ENCODE data around the gene GOLPH3. TPM values are rescaled to one million over a fixed set of nuclear protein-coding genes. Genes with fewer than 3 reads are reported as not detected.
"Not testable (repeated sequence)": the region's sequence is repeated elsewhere in the genome, so short reads cannot be mapped to it uniquely, and the experiment has no call there.

GOLPH3 gene
- 10 to 100 TPM; 60.6 to 63.7 TPM for total RNA-seq

- TF ChIP-seq CTCF (IDR thresholded peaks at IDR 0.05) = no peak
- peak within 1 kb of the TSS; percentile 71 to 78 for H3K4me3 ChIP-seq
- H3K27ac ChIP-seq = peak within 1 kb of the TSS; percentile 98 to 99
- peak; percentile 93 for DNase-seq (ENCODE audit: low spot score)
- H3K4me1 ChIP-seq = peaks cover 0 to 29% of the 10 kb centered on the region in 2 donors
- peaks cover 8% of the 10 kb centered on the region for H3K36me3 ChIP-seq
- H3K9me3 ChIP-seq = no peaks in the 10 kb centered on the region
- H3K27me3 ChIP-seq = no peaks in the 10 kb centered on the region
Observed at GRCh38 chr5:32174011-32174870, at the start of gene GOLPH3. TSS of gene GOLPH3 (minus strand) at chr5:32174319. CDS start at chr5:32174034, 285 bp downstream.

GRCh38 chr5:32222723-32223470 is 48.8 kb upstream of the GOLPH3 start:
- no peaks in the 10 kb centered on the region for H3K9me3 ChIP-seq
- no peaks in the 10 kb centered on the region for H3K27me3 ChIP-seq
- peak overlapping the region in 1 of 2 donors; percentile 81 for H3K27ac ChIP-seq
- no peaks in the 10 kb centered on the region for H3K36me3 ChIP-seq
- TF ChIP-seq CTCF (IDR thresholded peaks at IDR 0.05) = no peak
- no peak for DNase-seq (ENCODE audit: low spot score)
- H3K4me1 ChIP-seq = peaks cover 0 to 25% of the 10 kb centered on the region in 2 donors
- no peak overlapping the region for H3K4me3 ChIP-seq

- no peak for DNase-seq (ENCODE audit: low spot score)
- H3K27me3 ChIP-seq = no peaks in the 10 kb centered on the region
- TF ChIP-seq CTCF (IDR thresholded peaks at IDR 0.05) = no peak
- H3K4me1 ChIP-seq = peaks cover 0 to 6% of the 10 kb centered on the region in 2 donors
- no peak overlapping the region for H3K4me3 ChIP-seq
- peak overlapping the region; percentile 42 to 43 for H3K27ac ChIP-seq
- no peaks in the 10 kb centered on the region for H3K9me3 ChIP-seq
- no peaks in the 10 kb centered on the region for H3K36me3 ChIP-seq
Observed at GRCh38 chr5:32217886-32218396, 43.8 kb upstream of the GOLPH3 start.

GRCh38 chr5:32214344-32214743 is 40.2 kb upstream of the GOLPH3 start:
- not testable (repeated sequence) for H3K9me3 ChIP-seq; DNase-seq (ENCODE audit: low spot score); H3K27me3 ChIP-seq; H3K36me3 ChIP-seq; H3K4me3 ChIP-seq; H3K27ac ChIP-seq
- peaks cover 0 to 11% of the 10 kb centered on the region in 2 donors for H3K4me1 ChIP-seq

GRCh38 chr5:32210151-32210550 is 36.0 kb upstream of the GOLPH3 start:
- TF ChIP-seq CTCF (IDR thresholded peaks at IDR 0.05) = no peak
- DNase-seq (ENCODE audit: low spot score) = no peak
- peaks cover 0 to 5% of the 10 kb centered on the region in 2 donors for H3K4me1 ChIP-seq
- no peaks in the 10 kb centered on the region for H3K36me3 ChIP-seq
- H3K4me3 ChIP-seq = no peak overlapping the region
- no peak overlapping the region for H3K27ac ChIP-seq
- no peaks in the 10 kb centered on the region for H3K9me3 ChIP-seq
- no peaks in the 10 kb centered on the region for H3K27me3 ChIP-seq

GRCh38 chr5:32208837-32209236 is 34.7 kb upstream of the GOLPH3 start:
- DNase-seq (ENCODE audit: low spot score); H3K9me3 ChIP-seq; H3K4me3 ChIP-seq; H3K36me3 ChIP-seq; H3K27me3 ChIP-seq; H3K27ac ChIP-seq: not testable (repeated sequence)
- peaks cover 0 to 13% of the 10 kb centered on the region in 2 donors for H3K4me1 ChIP-seq
